Activated B cell treated with CpG ODN at 0.5 μM for 24 hours (primary cell): Measurements from ENCODE around the gene RETREG1. TPM values are rescaled to one million over a fixed set of nuclear protein-coding genes. Genes with fewer than 3 reads are reported as not detected.
"Not testable (repeated sequence)": the region's sequence is repeated elsewhere in the genome, so short reads cannot be mapped to it uniquely, and the experiment has no call there.

Experiments
- ATAC-seq: fragments of 200-7000 bp; cut with Tn5 transposase; one replicate; pipeline ENCODE4 v1.10.0; 2021; ENCODE audit warnings: low read depth, mild to moderate bottlenecking, moderate library complexity
- CTCF ChIA-PET: fragments of 350-600 bp; sonication (Branson Sonifier 250); formaldehyde crosslinking; loops from one replicate; lab custom pipeline; 2021; ENCODE audit warnings: antibody characterized with exemption; lab: Charles Lee
- POLR2A ChIA-PET: fragments of 350-600 bp; sonication (Branson Sonifier 250); formaldehyde crosslinking; loops from one replicate; lab custom pipeline; 2021; ENCODE audit warnings: antibody characterized with exemption; lab: Charles Lee
- DNase-seq: peaks from one replicate; pipeline ENCODE4 v3.0.0; 2022
- H3K27ac Mint-ChIP-seq: one replicate; pipeline ENCODE4 v1.8.0; 2020; ENCODE audit warnings: mixed read lengths
- H3K27me3 Mint-ChIP-seq: one replicate; pipeline ENCODE4 v1.8.0; 2021; ENCODE audit warnings: mixed read lengths
- H3K36me3 Mint-ChIP-seq: one replicate; pipeline ENCODE4 v1.8.0; 2021; ENCODE audit warnings: low read depth, mixed read lengths
- H3K4me1 Mint-ChIP-seq: one replicate; pipeline ENCODE4 v1.8.0; 2021; ENCODE audit warnings: mixed read lengths
- H3K4me3 Mint-ChIP-seq: one replicate; pipeline ENCODE4 v1.8.0; 2020; ENCODE audit warnings: mild to moderate bottlenecking, mixed read lengths
- H3K9me3 Mint-ChIP-seq: one replicate; pipeline ENCODE4 v1.8.0; 2020; ENCODE audit warnings: mixed read lengths
- intact Hi-C: fragments of 100-400 bp; cut with micrococcal nuclease; formaldehyde crosslinking; loops from one replicate; pipeline ENCODE4 v1.15.1; 2024
- total RNA-seq: library from RNA; stranded (reverse); gene quantifications from 2 replicates; pipeline ENCODE4 v1.2.3, GENCODE V29; 2022
- TF ChIP-seq, protein P1 (sequence below): fragments of 200-600 bp; IDR thresholded peaks from one replicate; pipeline ENCODE4 v1.8.0; 2022; ENCODE audit warnings: antibody characterized with exemption, mild to moderate bottlenecking

RETREG1 gene
- total RNA-seq, 1 donor from 2014 or later = 3.5 TPM

- no peaks in the 10 kb centered on the region for H3K27me3 Mint-ChIP-seq
- POLR2A ChIA-PET = no interaction called here
- H3K9me3 Mint-ChIP-seq = no peaks in the 10 kb centered on the region
- CTCF ChIA-PET = no interaction called here
- H3K4me3 Mint-ChIP-seq = no peak overlapping the region
- no peaks in the 10 kb centered on the region for H3K4me1 Mint-ChIP-seq
- H3K27ac Mint-ChIP-seq = no peak overlapping the region
- intact Hi-C loops = no loop called here
- TF ChIP-seq, protein P1, sequence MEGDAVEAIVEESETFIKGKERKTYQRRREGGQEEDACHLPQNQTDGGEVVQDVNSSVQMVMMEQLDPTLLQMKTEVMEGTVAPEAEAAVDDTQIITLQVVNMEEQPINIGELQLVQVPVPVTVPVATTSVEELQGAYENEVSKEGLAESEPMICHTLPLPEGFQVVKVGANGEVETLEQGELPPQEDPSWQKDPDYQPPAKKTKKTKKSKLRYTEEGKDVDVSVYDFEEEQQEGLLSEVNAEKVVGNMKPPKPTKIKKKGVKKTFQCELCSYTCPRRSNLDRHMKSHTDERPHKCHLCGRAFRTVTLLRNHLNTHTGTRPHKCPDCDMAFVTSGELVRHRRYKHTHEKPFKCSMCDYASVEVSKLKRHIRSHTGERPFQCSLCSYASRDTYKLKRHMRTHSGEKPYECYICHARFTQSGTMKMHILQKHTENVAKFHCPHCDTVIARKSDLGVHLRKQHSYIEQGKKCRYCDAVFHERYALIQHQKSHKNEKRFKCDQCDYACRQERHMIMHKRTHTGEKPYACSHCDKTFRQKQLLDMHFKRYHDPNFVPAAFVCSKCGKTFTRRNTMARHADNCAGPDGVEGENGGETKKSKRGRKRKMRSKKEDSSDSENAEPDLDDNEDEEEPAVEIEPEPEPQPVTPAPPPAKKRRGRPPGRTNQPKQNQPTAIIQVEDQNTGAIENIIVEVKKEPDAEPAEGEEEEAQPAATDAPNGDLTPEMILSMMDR = no peak
- H3K36me3 Mint-ChIP-seq = no peaks in the 10 kb centered on the region
- ATAC-seq = no peak
- no peak for DNase-seq
Measured at GRCh38 chr5:16654647-16655334, 38.0 kb upstream of the RETREG1 start.

DNA sequence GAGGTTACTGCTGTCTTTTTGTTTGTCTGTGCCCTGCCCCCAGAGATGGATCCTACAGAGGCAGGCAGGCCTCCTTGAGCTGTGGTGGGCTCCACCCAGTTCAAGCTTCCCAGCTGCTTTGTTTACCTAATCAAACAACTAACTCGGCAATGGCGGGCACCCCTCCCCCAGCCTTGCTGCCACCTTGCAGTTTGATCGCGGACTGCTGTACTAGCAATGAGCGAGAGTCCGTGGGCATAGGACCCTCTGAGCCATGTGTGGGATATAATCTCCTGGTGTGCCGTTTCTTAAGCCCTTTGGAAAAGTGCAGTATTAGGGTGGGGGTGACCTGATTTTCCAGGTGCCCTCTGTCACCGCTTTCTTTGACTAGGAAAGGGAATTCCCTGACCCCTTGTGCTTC, 31.9 kb upstream of the RETREG1 start:
- ATAC-seq, H3K9me3 Mint-ChIP-seq, POLR2A ChIA-PET, intact Hi-C loops, H3K4me1 Mint-ChIP-seq, CTCF ChIA-PET, H3K27ac Mint-ChIP-seq, H3K27me3 Mint-ChIP-seq, DNase-seq, H3K36me3 Mint-ChIP-seq, H3K4me3 Mint-ChIP-seq: not testable (repeated sequence)

- TF ChIP-seq, protein P1 = no peak
- Mint-ChIP-seq H3K9me3 (peaks cover 3% of the 10 kb centered on the region), H3K27me3 (no peaks in the 10 kb centered on the region), H3K27ac (no peak overlapping the region), H3K4me1 (no peaks in the 10 kb centered on the region), H3K36me3 (no peaks in the 10 kb centered on the region), H3K4me3 (no peak overlapping the region)
- ATAC-seq (no peak), DNase-seq (no peak)
- ChIA-PET POLR2A (no interaction called here), CTCF (no interaction called here)
- intact Hi-C loops = no loop called here
Measured at GRCh38 chr5:16644301-16644889, 27.6 kb upstream of the RETREG1 start.

DNA sequence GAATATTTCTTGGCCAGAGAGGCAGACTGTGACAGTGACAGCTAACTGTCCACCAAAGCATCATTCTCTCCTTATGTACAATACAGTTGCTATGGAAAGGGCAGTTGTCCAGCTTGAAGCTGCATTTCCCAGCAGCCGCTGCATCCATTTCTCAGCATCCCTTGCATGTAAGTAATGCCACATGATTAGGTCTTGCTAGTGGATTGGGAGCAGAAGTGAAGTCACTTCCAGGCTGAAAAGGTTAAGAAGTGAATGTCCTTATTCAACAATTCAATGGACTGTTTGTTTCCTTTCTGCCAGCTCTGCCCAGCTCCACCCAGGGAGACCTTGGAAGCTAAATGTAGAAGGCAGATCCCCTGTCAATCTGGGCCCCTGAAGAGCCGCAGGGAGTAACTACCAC, 26.1 kb upstream of the RETREG1 start:
- Mint-ChIP-seq H3K4me1 (no peaks in the 10 kb centered on the region), H3K9me3 (peaks cover 3% of the 10 kb centered on the region), H3K36me3 (no peaks in the 10 kb centered on the region), H3K4me3 (no peak overlapping the region), H3K27me3 (peaks cover 4% of the 10 kb centered on the region), H3K27ac (no peak overlapping the region)
- no peak for DNase-seq
- no peak for ATAC-seq
- CTCF ChIA-PET = no interaction called here
- intact Hi-C loops = no loop called here
- TF ChIP-seq, protein P1 = no peak
- POLR2A ChIA-PET = no interaction called here

GRCh38 chr5:16639206-16639605, 22.4 kb upstream of the RETREG1 start:
- DNase-seq (no peak), ATAC-seq (no peak)
- H3K4me3 Mint-ChIP-seq = no peak overlapping the region
- POLR2A ChIA-PET = no interaction called here
- intact Hi-C loops = no loop called here
- TF ChIP-seq, protein P1 = no peak
- no peaks in the 10 kb centered on the region for H3K36me3 Mint-ChIP-seq
- peaks cover 4% of the 10 kb centered on the region for H3K27me3 Mint-ChIP-seq
- CTCF ChIA-PET = no interaction called here
- no peaks in the 10 kb centered on the region for H3K4me1 Mint-ChIP-seq
- H3K27ac Mint-ChIP-seq = no peak overlapping the region
- H3K9me3 Mint-ChIP-seq = no peaks in the 10 kb centered on the region
